ENCODE results near the gene CSF3.

CSF3 gene

DNA sequence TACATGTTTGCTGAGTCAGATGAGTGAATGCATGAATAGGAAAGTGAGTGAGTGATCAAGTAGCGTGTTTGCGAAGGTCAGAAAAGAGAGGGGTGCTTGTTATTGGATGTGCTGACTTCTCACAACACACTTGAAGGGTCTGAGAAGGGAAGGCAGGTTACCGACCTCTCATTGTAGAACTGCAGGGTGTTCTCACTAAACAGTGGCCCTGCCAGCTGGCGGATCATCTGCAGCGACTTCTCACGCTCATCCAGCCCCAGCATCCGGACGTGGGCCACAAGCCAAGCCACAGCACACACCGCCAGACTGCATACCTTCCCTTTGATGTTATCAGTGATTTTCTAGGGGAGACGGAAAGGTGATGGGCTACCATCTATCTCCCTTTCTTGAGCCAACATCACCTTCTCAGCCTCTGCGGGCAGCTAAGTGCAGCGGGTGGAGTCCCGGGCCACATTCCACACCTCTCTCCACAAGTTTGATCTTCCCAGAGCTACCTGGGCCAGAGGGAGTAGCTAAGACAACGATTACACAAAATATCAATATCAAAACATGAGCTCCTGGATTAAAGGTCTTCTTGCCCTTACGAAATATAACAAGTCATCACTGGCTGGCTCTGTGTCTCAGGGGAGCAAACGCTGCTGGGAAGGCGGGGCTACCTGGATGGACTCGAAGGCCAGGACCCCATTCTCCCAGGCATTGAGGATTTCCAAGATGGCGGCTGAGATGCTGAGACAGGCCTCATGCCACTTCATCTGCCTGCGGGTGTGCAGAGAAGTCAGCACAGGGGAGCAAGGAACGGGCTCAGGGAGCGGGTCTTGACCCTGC is 11.0 kb downstream of the CSF3 start:
- no peak for DNase-seq

DNA sequence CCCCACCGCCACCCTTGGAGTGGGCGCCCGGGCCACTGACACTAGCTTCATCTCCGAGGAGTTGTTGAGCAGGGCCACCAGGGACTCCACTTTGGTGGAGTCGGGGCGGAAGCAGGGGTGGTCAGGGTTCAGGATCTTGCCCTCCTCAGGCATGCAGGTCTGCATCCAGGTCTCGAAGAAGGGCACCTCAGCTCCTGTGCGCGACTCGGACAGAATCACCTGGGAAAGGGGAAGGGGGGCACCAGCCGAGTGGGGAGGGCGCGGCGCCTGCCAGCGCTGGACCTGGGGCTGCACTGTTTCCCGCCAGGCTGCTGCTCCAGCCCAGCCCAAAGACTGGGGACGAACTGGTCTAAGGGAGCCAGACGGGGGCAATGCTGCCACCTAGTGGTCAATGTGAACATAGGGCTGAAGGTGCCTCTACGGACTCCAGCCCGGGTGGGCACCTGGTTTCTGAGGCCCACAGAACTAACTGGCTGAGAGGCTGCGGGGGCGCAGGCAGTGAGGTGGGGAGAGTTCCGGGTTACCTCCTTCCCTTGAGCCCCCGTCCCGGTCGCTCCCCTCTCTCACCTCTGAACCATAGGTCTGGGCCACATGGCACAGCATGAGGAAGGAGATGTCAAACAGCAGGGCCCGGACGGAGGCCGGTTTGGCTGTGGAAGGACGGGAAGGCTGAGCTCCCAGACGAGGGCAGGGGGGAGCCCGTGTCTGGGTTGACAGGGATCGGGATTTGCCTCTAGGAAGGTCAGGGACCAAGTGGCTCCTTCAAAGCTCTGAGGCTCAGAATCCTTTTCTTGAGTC is 11.8 kb downstream of the CSF3 start:
- peak; percentile 82 to 92 (median 87) for DNase-seq

DNA sequence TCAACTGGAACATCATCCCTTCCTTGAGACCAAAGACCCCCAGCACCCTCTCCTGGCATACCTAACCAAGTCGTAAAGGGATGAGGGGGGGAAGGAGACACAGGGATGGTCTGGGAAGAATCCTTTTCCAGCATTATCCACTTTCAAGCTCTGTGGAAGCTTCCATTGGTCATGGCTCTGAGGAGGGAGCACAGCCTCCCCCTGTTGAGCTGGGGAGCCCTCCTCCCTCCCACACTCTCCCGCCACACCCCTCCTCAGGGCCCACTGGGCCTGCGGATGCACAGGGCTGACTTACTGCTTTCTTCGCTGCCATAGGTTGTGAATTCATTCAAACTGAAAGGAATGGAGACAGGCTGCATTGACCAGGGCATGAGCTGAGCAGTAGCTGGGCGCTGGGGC is 12.4 kb downstream of the CSF3 start:
- no peak for DNase-seq

DNA sequence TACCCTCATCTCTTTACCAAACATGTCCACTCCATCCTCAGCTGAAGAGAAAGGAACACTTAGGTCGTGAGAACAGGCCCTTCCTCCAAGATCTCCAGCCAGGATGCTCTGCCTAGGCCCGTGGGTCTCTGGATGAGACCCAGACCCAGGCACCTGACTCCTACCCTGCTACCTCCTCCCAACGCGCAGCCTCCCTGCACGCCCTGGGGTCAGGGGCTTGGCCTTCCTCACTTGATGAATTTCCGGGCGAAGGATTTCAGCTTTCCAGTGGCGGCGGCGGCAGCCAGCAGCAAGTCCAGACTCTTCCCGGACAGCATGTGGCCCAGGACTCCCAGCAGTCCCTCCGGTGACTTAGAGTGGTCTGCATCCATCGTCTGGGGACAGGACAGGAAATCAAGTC is 13.4 kb downstream of the CSF3 start:
- DNase-seq: no peak

DNA sequence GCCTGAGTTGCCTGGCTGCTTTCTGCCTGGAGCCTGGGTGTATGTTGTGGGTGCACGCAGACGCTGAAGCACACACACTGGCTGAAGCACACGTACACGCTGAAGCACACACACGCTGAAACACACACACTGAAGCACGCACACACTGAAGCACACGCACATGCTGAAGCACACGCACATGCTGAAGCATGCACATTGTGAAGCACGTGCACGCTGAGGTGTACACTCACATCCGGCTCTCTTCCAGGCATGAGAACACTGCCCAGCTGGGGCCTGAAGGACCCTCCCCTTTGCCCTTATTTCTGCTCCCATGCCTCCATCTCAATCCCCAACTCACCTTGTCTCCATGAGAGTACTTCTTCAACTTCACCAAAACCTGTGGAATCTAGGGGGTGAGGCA is 16.5 kb downstream of the CSF3 start:
- DNase-seq: no peak

DNA sequence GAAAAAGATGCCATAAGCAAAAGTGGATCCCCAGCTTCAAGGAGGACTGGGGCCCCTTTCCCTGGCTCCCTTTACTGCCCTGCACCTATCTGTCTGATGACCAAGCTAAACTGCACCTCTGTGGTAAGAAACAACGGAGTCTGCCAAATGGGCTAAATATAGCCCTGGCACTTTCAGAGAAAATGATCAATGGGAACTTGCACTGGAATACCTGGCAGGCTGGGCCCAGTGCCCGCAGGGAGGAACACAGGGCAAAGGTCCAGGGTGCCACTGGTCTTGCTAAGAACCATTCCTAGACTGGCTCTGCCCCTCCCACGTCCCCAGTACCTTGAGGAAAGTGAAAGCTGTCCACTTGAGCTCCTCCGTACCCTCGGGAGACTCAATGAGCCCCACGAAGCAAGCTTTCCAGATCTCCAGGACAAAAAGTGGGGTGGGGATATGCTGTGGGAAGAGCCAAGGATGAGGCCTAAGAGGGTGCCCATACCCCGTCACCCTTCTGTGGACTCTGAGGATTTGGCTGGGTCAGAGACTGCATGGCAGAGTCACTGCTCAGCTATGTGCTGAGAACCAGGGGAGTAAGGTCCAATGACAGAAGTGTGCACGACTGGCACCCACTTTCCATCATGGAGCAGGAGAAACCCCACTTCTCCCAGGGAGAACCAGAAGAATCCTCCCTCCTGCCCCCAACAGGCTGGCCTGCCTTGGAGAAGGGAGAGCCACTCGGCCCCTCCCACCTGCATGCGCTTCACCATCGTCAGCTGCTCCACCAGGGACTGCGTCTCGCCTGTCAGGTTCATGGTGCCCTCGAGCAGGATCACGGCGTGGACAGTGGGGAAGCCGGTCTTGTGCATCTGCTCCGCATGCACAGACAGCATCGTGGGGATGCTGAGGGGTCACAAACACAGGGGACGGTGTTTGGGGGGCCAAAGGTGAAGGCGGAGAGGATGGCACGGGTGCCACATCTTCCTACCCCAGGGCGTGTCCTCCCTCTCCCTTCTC is 17.4 kb downstream of the CSF3 start:
- DNase-seq: no peak

DNA sequence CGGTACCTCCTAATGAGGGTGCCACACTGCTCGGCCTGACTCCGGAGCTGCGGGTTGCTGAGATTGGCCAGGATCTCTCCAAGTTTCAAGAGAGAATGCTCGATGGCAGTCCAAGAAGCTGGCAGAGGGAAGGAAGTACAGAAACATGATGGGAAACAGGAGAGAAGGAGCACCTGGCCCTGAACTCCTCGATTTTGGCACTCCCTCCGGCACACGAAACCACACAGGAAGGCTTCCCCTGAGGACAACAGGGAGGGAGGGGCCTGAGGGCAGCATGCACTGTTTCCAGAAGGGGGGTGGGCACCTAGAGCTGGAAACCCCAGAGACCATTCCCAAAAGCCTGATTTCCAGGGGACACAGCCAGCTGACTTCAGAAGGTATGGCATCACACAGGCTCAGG is 18.1 kb downstream of the CSF3 start:
- no peak for DNase-seq

DNA sequence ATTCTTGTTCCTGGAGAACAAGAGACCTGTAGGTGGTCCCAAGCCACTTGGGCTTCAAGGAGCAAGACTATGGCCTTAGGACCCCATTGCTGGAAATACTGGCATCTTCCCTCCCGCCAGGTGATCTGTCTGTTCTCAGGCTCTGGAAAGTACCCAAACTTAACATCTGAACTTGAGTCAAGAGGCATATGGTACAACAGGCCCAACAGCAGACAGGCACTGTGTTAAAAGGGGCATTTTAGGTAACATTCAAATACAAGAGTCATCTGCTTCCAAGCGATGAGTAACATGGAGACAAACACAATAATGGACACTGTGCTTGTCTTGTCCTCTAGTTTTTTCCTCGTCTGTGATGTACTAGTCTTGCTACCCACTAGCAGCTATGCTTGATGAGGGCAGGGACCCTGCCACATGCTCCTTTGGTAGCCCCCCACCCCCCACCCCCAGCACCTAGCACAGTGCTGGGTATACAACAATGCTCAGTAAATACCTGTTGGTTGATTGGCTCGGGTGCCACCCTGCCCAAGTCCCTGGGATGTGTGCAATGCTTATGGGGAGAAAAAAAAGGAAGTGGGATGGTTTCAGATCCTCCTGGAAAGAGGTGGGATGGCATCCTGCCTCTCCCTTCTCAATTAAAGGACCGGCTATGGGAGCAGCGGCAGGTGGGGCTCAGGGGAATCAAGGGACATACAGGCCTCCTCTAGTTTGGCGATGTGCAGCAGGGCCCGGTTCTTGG is 19.4 kb downstream of the CSF3 start:
- DNase-seq: no peak

DNA sequence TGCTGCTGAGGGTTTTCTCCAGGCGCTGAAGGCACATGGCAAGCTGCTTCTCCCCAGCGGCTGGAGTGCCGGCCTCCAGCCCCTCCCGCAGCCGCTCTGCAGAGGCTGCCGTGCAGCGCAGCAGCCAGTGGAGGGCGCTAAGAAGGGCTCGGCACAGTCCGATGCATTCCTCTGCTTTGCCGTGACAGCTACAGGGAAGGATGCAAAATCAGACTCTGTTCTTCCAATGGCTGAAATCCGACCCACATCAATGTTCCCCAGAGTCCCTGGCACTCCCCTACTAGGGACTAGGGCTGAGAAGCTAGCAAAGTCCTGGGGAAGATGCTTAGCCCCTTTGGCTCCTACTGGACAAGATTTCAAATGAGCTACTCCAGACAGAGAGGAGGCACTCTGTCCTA is 19.9 kb downstream of the CSF3 start:
- peak in 1 of 3 donors; percentile 23 for DNase-seq

DNA sequence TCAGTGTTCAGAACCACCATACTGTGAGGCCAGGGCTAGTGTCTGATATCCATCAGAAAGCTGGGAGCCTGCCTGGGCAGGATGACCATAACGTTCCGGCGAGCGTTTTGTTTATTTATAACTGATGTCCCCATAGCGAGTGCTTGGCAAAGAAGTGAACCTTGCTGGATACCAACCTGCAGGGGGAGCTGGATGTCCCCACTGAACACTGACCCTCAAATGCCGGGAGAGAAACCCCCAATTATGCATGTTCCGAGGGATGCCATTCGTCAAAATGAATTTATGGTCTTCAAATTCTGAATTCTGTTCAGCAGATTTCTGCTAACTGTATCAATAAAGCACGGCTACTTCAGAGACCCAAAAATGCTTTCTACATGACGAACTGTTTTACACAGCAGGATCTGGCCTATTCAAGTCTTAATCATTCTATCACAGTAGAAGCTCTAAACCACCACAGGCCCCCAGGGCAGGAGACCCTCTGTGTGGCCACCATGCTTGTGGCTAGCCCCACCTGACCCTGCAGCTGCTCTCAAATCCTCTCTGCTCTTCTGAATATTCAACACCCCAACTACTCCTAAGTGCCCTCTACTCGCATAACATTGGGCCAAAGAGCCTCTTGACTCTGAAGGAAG is 23.8 kb downstream of the CSF3 start:
- peak in 2 of 3 donors; percentile 17 to 36 for DNase-seq

DNA sequence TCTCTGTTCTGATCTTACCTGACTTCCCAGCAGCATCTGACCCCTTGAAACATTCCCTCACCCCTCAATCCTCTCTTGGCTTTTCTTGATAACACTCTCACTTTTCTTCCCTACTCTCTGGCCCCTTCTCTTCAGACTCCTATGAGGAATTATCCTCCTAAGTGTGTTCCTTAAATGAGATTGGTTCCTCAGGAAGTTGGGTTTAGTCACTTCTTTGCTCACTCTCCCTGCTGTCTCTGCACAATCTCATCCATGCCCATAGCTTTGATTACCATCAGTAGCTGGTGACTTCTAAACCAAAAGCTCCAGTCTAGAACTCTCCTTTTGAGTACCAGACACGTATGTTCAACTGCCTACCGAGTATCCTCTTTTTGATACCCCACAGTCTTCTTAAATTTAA is 26.0 kb downstream of the CSF3 start:
- peak; percentile 53 to 72 (median 71) for DNase-seq

DNA sequence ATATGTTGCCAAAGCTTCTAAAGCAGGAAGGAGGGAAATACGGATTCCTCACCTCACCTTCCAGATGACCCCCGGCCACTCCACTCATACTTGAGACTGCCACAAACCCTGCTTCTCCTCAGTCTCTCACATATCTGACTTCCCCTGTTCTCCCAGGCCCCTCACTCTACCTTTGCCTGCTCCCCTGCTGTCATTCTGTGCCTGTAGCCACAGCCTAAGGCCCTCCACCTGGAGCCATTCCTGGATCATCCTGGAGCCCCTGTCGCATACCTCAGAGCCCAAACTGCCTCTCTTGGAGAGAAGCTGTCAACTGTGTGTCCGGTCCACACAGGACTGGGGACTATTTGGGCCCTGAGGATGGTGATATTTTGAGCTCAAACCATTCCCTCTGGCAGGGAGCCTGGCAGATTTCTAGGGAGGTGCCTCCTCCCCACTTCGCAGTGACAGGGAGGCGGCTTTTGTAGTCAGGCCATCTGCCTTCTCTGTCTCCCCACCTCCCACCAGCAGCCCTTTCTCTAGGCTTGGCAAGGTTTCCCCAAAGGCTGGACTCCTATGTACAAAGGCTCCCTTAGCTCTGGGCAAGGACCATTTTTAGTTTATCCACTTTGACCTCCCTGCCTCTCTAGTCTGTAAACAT is 41.3 kb downstream of the CSF3 start:
- DNase-seq: no peak

DNA sequence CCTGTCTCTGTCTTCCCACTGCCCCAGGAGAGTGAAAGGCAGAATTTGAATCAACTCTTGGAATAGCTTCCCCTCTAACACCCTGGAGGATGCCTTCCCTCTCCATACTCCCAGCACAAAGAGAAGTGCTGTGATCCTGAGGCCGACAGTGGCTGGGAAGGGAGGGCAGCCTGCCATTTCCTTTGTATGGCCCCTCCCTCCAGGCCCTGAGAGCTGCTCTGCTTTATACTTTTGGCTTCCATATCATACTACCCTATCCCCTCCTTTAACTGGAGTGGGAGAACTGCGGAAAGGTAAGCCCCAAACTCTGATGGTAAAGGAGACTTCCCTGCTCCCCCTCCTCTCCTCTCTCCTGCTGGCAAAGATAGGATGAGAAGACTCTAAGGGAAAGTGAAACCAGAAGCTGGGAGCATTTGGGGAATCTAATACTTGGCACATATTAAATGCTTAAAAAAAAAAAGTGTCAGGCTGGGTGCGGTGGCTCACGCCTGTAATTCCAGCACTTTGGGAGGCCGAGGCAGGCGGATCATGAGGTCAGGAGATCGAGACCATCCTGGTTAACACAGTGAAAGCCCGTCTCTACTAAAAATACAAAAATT is 43.0 kb downstream of the CSF3 start:
- no peak for DNase-seq

DNA sequence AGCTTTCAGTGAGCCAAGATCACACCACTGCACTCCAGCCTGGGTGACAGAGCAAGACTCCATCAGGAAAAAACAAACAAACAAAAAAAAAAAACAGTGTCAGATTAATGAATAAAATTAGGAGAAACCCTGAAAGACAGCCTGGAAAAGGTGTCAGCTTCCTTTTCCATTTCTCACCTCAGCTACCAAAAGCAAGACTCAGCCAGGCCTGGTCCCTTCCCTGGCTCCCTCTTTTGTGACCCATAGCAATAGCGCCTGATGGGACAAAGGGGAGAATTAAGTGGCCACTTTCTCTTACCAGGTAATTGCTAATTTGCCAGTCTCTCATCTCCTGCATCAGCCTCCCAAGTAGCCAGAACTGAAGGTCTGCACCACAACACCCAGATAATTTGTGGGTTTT is 43.6 kb downstream of the CSF3 start:
- DNase-seq: no peak

DNA sequence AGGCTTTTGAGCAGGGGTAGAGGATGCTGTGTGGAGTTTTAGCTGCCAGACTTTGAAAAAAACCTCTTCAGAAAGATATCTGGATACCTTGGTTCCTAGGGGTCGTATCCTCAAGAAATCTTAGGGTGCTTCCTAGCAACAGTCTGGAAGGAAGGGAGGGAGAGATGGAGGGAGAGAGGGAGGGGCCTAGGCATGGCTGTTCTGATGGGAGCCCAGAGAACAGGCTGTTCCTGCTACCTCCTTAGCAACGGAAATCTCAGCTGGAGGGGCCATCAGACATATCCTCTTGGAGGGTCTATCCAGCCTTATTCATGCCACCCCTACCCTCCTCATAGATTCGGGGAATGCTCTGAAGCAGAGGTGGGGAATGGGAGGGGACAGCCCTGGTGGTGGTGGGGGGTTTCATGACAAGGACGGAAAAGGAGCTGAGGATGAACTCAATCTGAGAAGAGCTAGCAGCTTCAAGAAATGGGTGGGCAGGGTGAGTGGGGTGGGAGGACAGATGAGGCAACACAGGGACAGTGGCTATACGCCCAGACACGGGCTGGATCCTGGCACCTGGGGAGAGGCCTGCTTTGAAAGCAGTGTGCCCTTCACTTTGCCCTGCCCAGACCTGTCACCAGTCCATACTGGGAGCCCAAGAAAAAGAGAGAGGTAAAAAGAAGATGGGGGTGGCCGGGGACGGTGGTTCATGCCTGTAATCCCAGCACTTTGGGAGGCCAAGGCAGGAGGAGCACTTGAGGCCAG is 44.7 kb downstream of the CSF3 start:
- no peak for DNase-seq

DNA sequence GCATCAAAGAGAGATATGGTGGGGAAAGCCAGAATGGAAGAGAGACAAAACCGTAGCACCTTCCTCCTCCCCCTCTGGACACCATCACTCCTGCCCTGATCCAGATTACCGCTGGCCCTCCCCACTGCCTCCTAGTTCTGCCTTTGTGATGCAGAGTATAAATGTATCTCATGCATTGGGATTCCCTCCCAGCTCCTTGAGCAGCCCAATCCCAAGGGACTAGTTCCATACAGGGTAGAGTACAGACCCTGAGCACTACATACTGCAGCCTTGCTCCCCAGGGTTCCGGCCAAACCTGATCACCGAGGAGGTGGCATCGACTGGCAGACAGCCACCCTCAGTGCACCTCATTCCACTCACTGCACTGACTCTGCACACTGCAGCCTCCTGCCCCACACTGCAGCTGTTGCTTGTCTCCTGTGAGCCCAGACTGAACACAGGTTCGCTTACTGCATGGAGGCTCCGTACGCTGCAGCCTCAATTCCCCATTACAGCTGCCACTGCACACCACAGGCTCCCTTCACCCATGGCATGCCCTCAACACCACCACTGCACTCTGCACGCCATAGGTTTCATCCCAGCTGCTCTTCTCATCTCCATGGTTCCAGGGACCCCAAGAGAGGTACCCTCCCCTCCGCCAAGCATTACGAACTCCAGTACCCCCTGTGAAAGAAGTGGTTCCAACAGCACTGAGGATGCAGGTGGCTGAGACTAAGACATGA is 45.8 kb downstream of the CSF3 start:
- no peak for DNase-seq

DNA sequence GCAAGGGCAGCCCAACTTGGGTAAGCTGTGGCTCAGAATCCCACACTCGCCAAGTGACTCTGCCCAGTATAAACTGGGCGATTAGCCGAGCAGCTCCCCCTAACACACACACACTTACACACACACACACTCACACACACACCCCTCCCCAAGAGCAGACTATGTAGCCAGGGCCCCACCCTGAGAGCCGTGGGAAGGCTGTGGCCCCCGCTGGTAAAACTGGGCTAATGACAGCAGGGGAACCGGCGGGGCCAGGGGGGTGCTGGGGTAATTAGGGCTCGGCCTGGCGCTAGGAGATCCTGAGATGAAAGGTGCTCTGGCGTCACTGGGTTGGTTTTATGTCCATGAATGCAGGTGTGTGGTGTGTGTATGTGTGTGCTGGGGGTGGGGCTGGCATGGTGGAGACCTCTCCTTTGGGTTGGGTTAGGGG is 46.4 kb downstream of the CSF3 start:
- no peak for DNase-seq

DNA sequence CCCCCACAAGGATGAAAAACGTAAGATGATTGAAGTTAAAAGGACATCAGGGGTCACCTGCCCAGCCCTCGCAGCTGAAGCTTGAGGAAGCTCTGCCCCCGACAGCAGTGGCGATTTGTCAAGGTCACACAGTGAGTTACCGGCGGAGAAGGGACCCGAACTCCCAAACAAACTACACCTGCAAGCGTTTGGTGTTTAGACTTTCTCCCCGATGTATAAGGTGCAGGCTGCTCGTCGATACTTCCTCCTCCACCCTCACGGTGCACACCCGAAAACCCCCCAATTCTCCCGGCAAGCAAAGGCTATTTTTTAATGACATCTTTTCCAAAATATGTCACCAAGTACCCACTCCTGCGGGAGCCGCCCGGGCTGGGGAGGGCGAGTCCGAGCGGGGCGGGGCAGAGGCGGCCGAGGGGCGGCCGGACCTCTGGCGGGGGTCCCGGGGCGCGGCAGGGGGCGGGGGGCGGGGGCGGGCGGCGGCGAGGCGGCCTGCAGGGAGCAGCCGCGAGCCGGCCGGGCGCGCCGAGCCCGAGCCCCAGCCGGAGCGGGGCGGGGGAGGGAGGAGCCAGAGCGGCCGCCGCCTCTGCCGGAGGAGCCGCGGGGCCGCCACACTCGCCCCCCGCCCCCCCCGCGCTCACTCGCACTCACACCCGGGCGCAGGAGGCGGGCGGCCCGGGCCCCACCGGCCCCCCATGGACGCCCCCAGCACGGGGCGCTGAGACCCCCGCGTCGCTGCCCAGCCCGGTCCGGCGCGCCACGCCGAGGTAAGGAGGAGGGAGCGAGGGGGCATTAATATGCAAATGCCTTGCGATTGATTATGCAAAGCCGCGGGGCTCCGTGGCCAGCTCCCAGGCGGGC is 47.3 kb downstream of the CSF3 start, which contains the start of gene THRA:
Gene THRA, plus strand, starts transcription at position 637 of the 858 bp plus-strand sequence. CDS start 11,524 bp downstream, outside the sequence.
- DNase-seq: peak; percentile 58 to 92 (median 83)
